Measurements from ENCODE around the gene GAD1. TPM values are rescaled to one million over a fixed set of nuclear protein-coding genes. Genes with fewer than 3 reads are reported as not detected.

The GAD1 gene
- polyA plus RNA-seq, 1 donor, result 0.83 TPM

DNA sequence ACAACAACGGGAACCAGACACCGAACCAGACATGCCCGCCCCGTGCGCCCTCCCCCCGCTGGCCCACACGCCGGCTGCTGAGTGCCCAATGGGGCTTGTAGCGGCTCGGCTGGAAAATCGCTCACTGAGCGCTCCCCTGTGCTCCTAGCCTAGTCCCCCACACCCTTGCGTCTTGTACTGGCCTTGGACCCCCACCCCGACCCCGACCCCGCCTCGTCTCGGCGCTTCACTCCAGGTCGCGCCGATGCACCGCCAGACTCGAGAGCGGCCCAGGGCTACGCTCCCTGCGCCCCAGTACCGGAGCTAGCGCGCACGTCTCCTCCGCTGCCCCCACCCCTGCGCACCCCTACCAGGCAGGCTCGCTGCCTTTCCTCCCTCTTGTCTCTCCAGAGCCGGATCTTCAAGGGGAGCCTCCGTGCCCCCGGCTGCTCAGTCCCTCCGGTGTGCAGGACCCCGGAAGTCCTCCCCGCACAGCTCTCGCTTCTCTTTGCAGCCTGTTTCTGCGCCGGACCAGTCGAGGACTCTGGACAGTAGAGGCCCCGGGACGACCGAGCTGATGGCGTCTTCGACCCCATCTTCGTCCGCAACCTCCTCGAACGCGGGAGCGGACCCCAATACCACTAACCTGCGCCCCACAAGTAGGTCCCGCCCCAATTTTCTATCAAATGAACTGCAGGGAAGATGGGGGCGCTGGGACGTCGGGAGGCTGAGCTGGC is 1.5 kb downstream of the GAD1 start:
- no peak for DNase-seq (ENCODE audit: low read depth)

DNA sequence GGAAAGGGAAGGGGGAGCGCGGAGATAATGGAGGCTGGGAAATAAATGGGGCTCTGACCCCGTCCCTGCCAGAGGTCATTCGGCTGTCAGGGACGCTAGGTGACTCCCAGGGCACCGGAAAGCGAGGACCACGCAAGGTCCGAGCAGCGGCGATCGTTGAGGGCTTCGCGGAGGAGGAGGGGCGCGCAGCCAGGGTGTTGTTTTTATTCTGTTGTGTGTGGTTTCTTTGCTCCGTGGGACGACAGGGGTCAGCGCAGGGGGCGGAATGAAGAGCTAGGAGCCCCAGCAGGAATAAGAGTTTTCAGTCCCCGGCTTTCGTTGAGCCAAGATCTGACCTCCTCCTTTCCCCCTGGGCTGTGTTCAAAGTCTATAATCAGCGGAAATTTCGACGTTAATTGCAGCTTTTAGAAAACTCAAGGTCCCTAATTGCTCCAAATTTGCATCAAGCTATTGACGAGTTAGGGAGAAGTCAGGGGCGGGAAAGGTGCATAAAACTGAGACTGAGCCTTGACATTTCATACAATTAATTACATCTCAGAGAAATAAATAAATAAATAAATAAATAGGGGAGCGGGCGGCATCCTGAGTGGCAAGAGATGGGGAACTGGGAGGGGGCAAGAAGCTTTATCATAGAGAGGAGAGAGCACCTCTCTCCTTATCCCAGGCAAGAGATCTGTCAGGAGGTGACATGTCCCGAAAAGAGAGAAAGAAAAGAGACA is 2.2 kb downstream of the GAD1 start:
- no peak for DNase-seq (ENCODE audit: low read depth)

DNA sequence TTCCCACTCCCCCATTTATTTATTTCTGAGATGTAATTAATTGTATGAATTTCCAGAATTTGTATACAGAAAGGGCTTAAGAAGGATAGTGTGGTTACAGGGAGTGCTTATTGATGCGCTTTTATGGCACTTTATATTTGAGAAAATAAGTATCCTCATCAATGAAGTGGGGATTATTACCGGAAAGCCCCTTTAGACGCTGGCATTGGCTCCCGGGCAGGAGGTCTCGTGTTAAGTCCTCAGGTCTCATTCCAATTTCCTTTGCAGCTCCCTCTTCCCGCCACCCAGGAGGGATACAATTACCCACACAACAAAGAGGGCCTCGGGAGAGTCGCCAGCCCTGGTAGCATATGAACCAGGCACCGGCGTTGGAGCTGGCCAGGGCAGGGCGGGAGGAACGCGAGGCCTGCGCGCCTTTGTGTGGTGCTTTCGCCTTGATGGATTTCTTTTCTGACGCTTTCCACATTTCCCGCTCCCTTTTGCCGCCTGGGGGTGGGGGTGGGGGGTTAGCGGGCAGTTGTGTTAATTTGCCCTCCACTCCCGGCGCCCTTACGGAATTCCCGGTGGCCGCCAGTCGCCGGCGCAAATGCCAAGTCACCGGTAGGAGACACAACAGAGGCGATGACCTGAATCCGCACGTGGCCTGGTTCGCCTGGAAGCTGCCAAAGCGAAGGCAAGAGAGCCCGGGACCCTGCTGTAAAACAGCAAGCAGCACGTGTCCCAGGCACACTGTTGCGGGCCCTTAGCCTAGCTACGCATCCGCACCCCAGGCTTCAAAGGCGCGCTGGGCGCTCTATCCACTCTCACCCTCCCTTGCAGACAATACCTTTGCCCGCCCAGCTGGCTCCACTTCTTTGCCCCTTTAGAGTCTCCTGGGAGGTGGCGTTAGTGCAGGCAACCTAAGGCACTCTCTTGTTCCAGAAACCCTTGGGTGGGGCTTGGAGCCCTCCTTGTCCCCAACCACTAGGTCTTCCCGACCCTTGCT is 3.3 kb downstream of the GAD1 start:
- DNase-seq (ENCODE audit: low read depth), result no peak

DNA sequence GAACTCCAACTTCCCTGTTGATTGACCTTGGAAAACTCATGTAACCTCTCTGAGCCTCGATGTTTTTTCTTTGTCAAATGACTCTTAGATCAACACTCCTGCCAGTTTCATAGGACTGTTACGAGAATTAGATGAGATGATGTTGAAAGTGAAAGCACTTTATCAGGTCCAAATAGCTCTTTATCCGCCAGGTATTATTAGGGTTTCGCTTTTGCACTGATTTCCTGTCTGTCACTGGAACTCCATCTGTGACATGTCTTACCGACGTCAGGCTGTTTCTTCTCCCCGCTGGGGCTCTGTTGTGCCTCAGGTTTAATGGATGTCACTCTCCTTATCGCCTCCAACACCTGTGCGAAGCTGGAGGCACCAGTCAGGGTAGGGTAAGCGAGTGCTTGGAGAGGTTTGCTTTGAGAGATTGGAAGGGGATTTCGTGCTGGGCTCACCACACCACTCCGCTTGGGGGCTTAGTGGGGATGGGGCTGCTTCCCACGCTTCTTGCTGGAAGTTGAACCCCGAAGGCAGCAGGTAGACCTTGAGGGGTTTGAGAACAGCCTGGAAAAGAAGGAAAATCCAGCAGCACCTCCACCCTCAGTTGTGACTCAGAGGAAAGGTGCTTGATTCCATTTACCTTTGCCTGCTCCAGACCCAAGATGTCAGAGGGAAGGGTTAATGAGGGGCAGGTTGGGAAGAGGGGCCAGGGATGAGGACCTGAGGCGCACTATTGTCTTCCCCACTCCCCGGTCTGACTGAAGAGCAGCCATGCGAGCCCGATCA is 4.3 kb downstream of the GAD1 start:
- DNase-seq (ENCODE audit: low read depth), result no peak

DNA sequence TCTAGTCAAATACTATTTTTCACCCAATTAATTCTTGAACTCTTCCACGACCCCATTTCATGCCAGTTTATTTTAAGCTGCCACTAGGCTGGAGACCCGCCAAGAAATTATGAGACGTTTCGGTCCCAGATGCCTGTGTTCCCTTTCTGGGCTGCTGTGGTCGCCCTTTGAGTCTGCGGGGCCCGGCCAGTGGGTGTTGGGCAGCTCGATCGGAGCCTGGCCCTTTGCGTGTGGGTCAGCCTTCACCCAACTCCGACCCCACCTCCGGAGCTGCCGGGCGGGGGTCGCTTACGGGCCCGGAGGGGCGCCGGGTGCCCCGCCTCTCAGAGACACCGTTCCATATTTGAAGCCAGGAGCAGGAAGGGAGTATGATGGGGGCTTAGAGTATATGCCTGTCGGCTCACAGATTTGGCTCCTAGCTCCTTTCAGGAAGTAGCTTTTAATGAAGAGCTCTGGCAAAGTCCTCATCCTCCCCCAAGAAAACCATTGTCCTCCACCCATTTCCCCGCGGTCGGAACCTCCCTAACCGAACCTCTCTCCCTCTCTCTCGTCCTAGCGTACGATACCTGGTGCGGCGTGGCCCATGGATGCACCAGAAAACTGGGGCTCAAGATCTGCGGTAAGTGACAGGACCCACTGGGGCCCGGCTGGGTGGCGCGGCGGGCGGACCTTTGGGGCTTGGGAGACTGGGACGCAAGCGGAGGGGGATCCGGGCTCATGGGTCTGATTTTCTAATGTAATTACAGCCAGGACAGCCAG is 5.0 kb downstream of the GAD1 start:
- no peak for DNase-seq (ENCODE audit: low read depth)

DNA sequence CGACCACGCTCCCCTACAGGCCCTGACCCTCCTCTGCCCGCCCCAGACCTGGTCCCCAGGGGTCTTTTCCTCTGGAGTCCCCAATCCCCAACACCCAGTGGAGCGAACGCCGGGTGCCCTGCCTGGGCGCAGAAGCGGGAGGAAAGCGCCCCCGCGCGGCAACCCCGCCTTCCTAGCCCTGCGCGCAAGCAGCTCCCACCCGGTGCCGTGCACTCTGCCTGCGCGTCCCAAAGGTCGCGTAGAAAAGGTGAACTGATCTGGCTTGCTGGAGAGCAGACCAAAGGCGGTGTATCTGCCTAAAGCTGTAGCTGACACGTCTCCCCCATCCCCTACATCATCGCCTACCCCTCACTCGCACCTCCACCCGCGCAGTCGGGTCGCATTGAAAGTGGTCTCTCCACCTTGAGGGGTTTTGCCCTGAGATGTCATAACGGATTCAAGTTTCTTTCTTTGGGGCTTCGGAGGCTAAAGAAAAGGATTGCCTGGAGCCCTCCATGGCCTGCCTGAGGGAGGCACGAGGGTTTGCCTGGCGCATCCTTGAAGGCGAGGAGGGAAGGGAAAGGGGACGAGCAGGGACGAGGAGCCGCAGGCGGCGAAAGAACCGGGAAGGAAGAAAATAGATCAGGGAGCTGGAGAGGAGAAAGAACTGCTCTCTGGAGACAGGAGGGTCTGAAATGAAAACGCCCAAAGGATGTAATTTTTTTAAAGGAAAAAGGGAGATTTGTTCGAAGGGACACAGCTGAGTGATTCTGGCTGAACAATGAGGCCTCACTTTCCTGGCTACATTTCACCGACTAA is 5.8 kb downstream of the GAD1 start:
- DNase-seq (ENCODE audit: low read depth), result no peak

DNA sequence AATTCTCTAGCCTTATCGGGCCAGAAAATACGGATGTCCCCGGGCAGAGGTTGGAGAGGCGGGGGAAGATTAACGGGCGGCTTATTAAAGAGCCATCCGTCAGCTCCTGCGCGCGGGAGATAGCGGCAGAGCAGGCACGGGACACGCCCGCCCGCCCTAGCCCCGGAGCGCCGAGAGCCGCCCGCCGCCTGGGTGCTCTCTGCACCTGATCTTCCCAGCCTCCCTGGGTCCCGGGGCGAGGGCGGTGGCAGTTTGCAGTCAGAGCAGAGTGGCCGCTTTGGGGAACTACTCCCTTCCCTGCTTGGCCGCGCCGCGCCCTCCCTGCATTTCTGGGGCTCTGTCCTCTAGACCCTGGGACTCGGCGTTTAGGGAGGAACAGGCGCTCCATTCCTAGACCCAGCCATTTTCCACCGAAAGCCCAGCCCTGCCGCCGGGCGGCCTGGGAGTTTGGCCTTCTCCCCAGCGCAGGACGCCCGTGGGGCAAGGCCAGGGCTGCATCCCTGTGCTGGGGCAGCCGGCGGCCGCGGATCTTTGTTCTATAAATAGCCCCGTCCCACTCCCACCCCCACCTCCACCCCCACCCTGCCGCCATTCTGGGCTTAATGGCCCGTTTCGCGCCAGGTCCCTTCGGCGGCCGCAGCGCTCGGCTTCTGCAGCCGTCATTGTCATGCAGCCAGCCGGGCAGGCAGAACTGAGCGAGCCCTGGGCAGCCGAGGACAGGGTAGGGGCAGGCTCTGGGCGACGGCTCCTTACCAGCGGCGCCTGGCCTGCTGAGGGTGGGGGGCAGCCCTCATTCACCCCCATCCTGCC is 6.6 kb downstream of the GAD1 start:
- no peak for DNase-seq (ENCODE audit: low read depth)

DNA sequence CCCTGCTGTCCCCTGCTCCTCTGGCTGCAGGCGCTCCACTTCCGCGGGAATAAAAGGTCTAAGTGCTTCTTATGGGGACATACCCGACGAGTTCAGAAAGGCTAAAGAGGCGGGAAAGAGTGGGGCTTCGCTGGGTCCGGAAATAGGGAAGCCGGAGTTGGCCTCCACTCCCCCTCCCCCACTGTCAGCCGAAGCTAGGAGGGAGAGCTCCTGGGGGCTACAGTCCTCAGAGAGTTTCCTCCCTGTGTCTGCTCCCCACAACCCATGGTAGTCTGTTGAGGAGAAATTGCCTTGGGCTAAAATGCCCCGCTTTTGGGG is 7.2 kb downstream of the GAD1 start:
- DNase-seq (ENCODE audit: low read depth), result no peak

DNA sequence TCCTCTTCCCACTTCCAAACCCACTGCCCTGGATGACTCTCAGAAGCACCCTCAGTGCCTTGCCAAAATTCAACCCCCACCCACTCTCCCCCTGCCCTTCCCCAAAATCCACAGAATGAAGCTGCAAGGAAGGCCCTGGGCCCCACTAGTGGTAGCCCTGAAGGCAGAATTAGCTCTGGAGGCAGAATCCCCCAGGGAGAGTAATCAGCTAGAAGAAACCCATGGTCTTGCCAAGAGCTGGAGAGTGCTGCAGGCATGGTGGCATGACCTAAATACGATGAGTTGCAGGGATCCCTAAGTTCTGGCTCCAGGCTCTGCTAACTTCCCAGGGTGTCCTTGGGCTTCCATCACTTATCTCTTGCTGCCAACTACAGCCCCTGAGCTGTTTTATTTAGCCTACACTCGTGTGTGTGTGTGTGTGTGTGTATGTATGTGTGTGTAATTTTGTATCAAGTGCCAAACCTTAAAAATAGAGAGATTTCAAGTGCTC is 7.9 kb downstream of the GAD1 start:
- DNase-seq (ENCODE audit: low read depth), result no peak

DNA sequence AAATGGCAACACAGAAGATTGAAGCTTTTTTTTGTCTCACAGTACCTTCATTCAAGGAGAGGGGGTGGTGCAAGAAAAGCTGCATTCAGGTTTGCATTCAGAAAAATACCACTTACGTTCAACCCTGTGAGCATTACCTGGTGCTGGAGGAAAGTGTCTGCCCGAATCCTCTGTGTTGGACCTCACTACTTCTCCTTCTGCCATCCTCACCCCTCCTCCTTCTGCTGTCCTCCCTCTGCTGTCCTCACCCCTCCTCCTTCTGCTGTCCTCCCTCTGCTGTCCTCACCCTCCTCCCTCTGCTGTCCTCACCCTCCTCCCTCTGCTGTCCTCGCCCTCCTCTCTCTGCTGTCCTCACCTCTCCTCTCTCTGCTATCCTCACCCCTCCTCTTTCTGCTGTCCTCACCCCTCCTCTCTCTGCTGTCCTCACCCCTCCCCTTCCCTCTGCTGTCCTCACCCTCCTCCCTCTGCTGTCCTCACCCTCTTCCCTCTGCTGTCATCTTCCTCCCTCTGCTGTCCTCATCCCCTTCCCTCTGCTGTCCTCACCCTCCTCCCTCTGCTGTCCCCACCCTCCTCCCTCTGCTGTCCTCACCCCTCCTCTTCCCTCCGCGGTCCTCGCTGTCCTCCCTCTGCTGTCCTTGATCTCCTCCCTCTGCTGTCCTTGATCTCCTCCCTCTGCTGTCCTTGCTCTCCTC is 11.3 kb downstream of the GAD1 start:
- DNase-seq (ENCODE audit: low read depth), result no peak

DNA sequence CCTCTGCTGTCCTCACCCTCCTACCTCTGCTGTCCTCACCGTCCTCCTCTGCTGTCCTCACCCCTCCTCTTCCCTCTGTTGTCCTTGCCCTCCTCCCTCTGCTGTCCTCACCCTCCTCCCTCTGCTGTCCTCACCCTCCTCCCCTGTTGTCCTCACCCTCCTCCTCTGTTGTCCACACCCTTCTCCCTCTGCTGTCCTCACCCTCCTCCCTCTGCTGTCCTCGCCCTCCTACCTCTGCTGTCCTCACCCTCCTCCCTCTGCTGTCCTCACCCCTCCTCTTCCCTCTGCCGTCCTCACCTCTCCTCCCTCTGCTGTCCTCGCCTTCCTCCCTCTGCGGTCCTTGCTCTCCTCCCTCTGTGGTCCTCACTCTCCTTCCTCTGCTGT is 11.8 kb downstream of the GAD1 start:
- no peak for DNase-seq (ENCODE audit: low read depth)

DNA sequence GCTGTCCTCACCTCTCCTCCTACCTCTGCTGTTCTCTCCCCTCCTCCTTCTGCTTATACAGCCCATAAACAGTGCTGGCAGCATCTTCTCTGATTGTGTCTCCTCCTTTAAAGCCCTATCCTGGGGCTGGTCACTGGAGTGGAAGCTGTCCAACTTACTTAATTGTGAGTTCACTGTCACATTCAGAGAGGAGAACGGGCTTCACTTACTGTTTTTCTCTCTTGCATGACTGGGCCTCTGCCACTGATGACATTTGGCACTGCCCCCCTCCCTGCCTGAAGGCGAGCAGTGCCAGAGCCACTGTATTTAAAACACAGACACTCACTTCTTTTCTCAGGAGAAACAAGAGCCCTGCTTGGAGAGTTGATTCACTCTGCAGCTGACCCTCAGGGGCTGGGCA is 12.3 kb downstream of the GAD1 start:
- no peak for DNase-seq (ENCODE audit: low read depth)

DNA sequence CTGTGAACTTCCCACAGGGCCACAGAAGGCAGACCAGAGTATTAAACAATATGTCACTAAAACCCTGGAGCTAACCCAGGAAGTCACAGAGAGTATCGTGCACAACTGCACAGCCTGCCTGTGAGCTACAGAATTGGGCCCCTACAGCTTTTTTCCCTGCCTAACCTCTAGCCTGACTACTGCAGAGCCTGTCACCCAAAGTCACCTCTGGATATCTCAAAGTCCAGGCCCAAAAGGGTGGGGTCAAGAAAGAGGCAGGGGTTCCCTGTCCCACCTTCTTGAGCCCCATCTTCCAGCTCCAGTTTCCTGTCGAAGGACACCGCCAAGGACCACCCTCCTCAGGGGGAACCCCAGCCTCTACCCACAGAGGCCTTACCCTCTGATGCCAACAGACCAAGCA is 13.5 kb downstream of the GAD1 start:
- no peak for DNase-seq (ENCODE audit: low read depth)

DNA sequence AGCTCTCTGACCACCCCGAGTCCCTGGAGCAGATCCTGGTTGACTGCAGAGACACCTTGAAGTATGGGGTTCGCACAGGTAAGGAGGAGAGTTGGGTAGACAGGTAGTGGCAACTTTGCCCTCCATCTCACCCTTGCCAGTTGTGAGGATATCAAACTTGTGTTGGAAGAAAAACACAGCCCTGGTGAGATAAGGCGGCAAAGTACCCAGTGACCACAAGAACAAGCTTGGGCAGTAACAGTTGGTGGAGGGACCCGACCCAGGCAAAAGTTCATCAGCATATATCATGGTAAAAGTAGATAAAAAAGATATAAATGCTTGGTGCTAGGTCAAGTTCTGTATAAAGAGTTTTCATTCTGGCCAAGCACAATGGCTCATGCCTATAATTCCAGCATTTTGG is 14.4 kb downstream of the GAD1 start:
- no peak for DNase-seq (ENCODE audit: low read depth)

DNA sequence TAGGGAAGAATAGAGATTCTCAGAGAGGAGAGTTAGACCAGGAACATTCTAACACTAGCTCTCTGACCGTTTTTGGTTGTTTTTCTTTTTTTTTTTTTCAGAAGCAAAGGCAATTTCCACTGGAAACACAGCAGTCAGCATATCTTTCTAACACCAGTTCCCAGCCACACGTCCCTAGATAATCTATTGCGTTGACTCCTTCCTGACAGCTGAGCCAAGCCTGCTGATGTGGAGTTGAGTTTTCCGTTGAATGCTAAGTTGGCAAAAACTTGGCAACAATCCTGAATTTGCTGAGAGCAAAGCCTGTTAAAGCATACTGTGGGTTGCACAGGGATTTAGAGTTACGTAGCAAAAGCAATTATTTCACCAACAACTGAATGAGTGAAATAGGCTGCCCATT is 19.3 kb downstream of the GAD1 start:
- DNase-seq (ENCODE audit: low read depth), result no peak

DNA sequence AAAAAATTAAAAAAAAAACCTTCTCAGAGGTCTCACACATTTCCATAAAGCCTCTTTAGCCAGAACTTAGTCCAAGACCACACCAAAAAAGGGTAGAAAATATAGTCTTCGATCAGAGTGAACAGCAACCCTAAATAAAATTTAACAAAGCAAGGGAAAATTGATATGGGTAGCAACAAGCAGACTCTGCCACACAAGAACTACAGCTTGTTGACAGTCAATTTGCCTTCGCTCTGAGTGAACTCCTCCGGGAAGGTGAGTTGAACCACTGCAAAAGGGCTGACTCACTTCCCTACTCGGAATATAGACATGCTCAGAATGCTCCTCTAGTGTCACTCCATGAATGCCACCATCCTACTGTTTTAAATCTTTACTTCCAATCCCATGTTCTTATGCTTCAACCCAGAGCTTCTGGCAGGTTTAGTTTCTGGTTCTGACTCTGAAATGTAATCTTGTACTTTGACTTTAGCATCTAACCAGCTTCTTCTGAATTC is 24.1 kb downstream of the GAD1 start:
- no peak for DNase-seq (ENCODE audit: low read depth)

DNA sequence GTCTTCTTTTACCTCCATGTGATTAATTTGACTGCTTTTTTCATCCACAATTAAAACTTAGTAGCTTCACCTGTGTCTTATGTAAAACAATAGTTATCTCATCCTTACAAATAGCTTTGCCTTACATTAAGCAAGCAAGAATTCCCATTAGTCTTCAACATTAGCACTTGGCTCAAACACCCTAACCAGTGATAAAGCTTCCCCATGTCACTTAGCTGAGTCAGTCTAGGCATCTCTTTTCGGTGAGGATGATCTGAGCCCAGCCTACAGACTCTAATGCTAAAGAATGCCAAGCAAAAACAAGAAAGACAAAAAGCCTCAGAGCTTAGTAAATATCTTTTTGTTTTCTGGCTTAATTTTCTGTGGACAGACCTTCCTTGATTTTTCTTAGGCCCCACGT is 26.1 kb downstream of the GAD1 start:
- DNase-seq (ENCODE audit: low read depth), result no peak

DNA sequence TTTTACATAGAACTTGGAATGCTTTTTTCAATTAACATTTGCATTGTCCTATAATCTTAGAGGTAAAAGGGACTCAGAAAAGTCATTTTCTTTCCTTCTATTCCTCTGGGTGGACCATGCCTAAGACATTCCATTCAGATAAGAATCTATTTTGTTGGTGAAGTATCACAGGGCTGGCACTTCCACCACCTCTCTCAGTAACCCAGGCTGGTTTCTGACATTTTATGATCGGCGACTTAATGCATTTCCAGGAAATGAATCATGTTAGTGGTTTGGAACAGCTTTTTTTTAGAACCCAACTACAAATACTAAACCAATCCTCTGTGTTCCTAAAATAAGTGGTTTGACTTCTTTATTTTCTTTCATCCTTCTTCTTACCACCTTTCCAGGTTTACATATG is 27.0 kb downstream of the GAD1 start:
- DNase-seq (ENCODE audit: low read depth), result no peak
